NCI-H460 (cell line): Measurements from ENCODE around the gene SLC35F3. TPM values are rescaled to one million over a fixed set of nuclear protein-coding genes. Genes with fewer than 3 reads are reported as not detected.

Experiments used
- DNase-seq: peaks from one replicate; pipeline ENCODE4 v3.0.0-alpha.2; 2016; ENCODE audit warnings: low read depth; ENCODE audit errors: extremely low read depth
- total RNA-seq: library from RNA; depleted of rRNA; stranded (reverse); fragments of >200 nt; shearing (Covaris generic); gene quantifications from 2 replicates; pipeline ENCODE4 v1.2.3, GENCODE V29; 2014

The SLC35F3 gene
- total RNA-seq, 1 experiment from 2014 or later, result 3.5 TPM

- DNase-seq, result no peak
These were observed 3.6 kb downstream of the SLC35F3 start for GRCh38 chr1:233908092-233908491.

DNA sequence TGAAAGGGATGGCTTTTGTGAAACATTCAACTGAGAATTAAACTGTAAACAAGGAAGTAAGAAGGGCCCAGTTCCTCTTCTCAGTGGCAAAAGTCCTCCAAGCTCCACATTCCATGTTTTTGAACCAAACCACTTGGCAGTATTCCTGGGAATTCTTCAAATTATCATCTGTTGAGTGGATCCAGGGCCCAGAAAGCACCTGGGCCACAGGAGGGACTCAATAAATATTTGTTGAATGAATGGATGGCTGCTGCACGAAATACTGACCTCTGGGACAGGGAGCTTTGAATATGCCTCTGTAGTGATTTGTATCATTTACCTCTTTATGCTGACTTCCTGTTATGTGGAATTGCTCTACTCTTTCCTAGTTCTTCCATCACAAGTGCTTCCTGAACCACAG, 4.7 kb downstream of the SLC35F3 start:
- DNase-seq, result no peak

DNA sequence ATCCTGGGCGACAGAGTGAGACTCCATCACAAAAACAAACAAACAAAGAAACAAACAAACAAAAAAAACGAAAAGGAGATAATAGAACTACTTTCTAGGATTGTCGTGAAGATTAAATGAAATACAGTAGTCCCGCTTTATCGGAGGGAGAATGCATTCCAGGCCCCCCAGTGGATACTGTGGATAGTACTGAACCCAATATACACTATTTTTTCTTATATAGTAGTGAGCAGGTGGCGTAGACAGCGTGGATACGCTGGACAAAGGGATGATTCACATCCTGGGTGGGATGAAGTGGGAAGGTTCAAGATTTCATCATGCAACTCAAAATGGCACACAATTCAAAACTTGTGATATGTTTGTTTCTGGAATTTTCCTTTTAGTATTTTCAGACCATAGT, 8.0 kb downstream of the SLC35F3 start:
- DNase-seq, result no peak

- DNase-seq, result no peak
These were observed 8.4 kb downstream of the SLC35F3 start for GRCh38 chr1:233912909-233913308.

DNA sequence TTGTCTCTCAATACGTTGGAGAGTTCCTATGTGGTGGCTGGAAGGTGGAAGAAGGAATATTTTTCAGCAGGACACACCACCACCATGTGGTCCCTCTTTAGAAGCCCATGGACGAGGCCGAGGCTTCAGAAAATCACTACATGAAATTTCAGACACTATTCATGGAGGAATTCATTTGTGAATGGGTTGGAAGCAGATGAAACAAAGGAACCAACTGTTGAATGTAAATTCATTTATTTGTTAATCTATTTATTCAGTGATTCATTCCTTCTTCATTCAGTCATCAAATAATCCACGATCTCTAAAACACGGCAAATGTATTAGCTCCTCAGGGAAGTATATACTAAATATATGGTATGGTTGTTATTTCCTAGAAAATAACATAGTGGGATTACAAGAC, 12.2 kb downstream of the SLC35F3 start:
- no peak for DNase-seq

GRCh38 chr1:233919786-233920185, 15.3 kb downstream of the SLC35F3 start:
- DNase-seq, result no peak

- DNase-seq, result no peak
These were observed 23.6 kb downstream of the SLC35F3 start for GRCh38 chr1:233928123-233928522.

- DNase-seq, result no peak
These were observed 28.9 kb downstream of the SLC35F3 start for GRCh38 chr1:233933339-233933738.

DNA sequence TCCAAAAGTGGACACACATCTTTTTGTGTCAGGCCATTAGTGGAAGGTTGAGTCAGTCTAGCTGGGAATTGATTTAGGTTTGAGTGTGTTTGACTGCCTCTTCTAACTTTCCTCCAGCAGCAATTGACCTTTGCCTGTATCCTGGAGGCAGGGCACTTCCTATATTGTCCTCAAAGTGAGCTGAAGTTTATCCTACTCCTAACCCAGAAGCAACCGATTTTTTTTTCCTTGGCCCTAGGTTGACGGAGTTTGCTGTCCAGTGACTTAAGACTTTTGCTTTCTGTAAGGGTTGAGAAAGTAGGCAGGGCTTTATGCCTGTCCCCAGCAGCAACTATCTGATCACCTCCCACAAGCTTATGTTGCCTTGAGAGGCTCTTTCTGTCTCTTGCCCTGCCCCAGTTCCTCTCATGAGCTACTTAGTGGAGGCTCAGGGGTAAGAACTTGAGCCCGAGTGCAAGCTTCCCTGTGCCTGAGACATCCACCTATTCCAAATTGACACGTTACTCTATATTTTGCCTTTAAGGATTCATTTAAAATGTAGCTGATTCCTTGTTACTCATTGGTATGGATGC, 30.9 kb downstream of the SLC35F3 start:
- DNase-seq, result no peak

- no peak for DNase-seq
These were observed 31.9 kb downstream of the SLC35F3 start for GRCh38 chr1:233936422-233936821.

GRCh38 chr1:233936842-233937241, 32.4 kb downstream of the SLC35F3 start:
- DNase-seq, result no peak

DNA sequence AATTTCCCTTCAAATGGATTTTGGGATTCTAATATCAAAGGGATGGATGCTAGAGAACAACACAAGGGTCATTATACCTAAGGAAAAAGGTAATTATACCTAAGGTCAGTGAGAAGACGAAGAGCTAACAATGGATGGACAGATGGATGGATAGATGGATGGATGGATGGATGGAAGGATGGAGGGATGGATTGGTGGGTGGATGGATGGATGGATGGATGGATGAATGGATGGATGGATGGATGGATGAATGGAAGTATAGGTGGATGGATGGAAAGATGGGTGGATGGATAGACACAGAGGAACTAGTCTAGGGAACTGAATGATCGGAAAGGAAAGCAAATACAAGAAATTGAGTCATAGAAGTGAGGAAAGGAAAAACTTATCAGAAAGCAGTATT, 34.0 kb downstream of the SLC35F3 start:
- DNase-seq, result no peak

DNA sequence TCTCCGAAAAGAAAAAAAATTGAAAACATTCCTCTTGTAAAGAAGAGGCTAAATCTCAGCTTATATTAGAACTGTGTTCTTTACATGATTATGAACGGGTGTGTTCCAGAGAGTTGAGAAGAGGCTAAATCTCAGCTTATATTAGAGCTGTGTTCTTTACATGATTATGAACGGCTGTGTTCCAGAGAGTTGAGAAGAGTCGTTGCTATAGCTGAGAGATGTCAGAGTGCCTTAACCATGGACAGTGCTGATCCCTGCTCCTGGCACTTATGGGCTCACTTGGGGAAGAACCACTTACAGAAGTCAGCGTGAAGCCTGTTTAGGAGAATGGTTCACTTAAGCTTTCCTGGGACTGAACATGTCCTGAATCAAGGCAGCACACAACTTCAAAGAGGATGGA, 35.0 kb downstream of the SLC35F3 start:
- DNase-seq, result no peak

DNA sequence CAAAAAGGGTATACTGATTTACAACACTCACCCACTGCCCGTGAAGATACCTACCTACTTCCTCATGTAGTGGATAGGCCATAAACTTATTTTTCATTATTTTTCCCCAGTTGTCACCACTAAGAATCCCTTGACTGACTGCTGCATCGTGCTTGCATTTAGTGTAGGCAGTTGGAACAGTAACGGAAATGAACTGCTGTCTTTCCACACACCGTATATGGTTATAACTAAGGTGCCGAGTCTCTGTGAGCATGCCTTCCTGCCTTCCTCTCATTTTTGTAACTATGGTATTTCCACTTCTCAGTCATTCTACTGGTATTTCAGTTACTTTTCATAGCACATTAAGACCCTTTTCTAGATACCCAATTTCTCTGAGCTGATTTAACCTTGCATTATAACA, 36.4 kb downstream of the SLC35F3 start:
- no peak for DNase-seq

DNA sequence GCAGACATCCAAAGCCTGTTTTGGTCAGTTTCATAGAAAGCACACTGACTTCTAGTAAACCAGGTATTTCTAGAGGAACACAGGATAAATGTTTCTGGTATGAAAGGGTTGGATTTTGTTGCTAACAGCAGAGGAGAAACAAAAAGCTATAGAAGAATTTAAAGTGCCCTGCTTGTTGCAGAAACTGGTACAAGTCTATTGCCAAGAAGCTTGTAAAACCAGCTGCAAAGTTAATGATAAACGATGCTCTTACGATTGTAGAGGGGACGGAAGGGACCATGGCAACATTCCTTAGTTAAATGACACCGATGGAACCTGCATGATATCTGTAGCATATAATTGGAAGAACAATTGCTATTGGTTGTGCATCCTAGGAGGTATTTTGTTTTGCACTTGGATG, 40.1 kb downstream of the SLC35F3 start:
- no peak for DNase-seq

GRCh38 chr1:233945573-233945972, 41.1 kb downstream of the SLC35F3 start:
- no peak for DNase-seq

- no peak for DNase-seq
These were observed 41.5 kb downstream of the SLC35F3 start for GRCh38 chr1:233945979-233946378.

DNA sequence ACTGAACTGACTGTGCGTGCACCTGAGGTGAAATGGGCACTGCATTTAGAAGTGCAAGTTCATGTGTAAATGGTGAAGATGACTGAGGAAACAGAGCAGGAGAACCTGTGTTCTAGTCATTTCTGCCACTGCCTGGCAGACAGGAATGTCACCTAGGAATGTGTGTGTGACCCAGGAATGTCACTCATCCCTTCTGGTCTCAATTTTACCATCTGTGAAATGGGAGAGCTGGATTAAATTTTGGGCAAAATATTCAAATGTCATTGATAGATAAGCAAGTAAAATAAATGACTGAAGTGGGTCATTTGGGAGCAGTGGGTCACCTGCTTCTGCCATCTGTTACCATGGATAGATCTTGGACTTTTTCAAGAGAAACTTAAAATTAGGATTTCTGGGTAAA, 42.2 kb downstream of the SLC35F3 start:
- no peak for DNase-seq

DNA sequence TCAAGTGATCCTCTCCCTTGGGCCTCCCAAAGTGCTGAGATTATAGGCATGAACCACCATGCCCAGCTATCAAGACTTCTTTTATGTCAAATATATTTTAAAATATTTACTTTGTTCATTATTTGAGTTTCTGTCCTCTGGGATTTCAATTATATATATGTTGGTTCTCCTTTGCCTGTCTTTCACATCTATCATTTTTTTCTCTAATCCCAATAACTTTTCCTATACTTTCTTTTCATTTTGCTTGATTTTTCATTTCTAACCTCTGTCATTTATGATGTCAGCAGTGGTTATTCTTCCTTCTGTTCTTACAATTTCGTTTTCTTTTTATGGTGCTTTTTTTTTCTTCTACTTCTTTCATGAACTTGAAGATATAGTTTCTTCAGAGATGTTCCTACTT, 47.3 kb downstream of the SLC35F3 start:
- DNase-seq, result no peak

DNA sequence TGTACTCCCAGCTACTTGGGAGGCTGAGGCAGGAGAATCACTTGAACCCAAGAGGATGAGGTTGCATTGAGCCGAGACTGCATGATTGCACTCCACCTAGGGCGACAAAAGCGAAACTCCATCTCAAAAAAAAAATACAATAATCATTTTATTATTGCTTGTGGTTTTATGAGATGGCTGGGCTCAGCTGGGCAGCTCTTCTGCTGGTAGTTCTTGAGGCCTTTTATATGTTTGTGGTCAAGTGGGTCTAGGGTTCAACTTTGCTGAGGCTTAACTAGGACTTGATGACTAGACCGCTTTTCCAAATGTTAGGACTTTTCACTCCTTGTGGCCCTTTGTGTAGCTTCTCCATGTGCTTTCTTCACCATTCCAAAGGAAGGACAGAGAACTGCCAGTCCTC, 53.2 kb downstream of the SLC35F3 start:
- no peak for DNase-seq

DNA sequence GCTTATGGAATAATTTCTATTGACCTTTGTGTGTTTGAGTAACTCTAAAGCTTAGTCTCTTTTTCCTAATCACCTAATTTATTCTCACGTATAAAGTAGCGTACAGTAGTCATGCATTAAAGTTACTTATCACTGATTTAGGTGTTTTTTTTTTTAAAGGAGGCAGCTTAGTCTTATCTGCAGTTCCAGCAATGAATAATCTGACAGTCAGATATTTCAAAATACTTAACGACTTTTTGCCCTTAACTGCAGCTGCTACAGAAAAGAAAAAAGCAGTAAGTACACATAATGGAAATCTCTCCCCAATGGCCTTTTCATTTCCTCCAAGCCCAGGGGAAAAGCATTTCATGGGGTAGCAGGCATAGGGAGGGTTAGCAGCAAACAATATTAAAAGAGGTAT, 54.6 kb downstream of the SLC35F3 start:
- DNase-seq, result no peak

DNA sequence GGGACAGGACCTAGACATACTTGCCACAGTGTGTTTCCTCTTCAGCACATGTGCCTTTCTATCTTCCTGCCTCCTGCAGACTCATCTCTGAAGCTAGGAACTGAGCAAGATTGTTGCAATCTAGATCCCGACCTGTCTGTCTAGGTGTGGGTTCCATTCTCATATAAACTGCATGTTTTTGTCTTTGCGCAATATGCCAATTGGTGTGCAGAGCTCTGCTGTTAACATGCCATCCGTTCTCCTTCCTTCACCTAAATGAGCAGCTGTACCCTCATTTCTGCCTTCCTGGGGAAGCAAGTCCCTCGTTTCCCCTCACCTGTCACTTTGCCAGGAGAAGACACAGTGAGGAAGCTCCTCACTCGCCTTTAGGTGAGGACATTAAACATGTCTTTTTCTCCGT, 55.5 kb downstream of the SLC35F3 start:
- DNase-seq, result no peak

DNA sequence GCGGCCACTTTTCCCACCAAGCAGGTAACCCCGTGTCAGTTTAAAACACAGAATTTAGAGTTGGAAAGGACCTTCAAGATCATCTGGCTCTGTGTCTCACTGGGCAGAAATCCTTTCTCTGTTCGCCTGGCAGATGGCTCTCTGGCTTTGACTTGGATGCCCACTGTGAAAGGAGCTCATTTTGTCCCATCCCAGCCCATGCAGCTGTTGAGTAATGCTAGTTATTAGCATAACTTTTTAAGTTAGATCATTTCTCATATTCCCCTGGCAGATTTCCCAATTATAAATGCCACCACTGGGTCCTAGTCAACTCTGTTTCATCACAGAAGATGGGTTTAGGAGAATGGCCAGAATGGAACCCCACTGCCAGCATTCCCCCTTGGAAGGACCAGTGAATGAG, 55.9 kb downstream of the SLC35F3 start:
- DNase-seq, result no peak
